Common myeloid progenitor, CD34-positive (primary cell): ENCODE data around the gene NUBPL.
"Not testable (repeated sequence)": the region's sequence is repeated elsewhere in the genome, so short reads cannot be mapped to it uniquely, and the experiment has no call there.

Experiments
- CTCF ChIA-PET: fragments of 350-600 bp; sonication (Branson Sonifier 250); formaldehyde crosslinking; loops from one replicate; lab custom pipeline; 2021; ENCODE audit warnings: antibody characterized with exemption; lab: Charles Lee
- POLR2A ChIA-PET: fragments of 350-600 bp; sonication (Branson Sonifier 250); formaldehyde crosslinking; loops from one replicate; lab custom pipeline; 2021; ENCODE audit warnings: antibody characterized with exemption; lab: Charles Lee
- DNase-seq, 3 donors: peaks; one replicate each; pipeline versions ENCODE4 v3.0.0 to v3.0.0-alpha.2; 2013
- H3K27ac ChIP-seq, 2 experiments: 1 replicate in 1 of 2; 2 replicates in 1 of 2; pipeline ENCODE4 v1.7.0; 2013; ENCODE audit warnings: inconsistent platforms in 2 of 2, low read length in 2 of 2, mild to moderate bottlenecking in 2 of 2, low read depth in 1 of 2, moderate library complexity in 1 of 2; ENCODE audit not compliant: severe bottlenecking in 2 of 2, insufficient read depth in 1 of 2, poor library complexity in 1 of 2
- H3K27me3 ChIP-seq, 5 experiments: replicated peaks in 2 of 5; 1 replicate in 3 of 5; 2 replicates in 2 of 5; pipeline versions ENCODE4 v1.6.1 to v1.7.0; 2013; ENCODE audit warnings: low read length in 4 of 5, mild to moderate bottlenecking in 2 of 5, moderate library complexity in 2 of 5, inconsistent platforms in 1 of 5; ENCODE audit not compliant: insufficient read depth in 5 of 5, control insufficient read depth in 4 of 5
- H3K36me3 ChIP-seq, 4 experiments: 1 replicate in 2 of 4; 2 replicates in 2 of 4; pipeline versions ENCODE4 v1.6.1 to v1.7.0; 2013; ENCODE audit warnings: low read length in 3 of 4, control low read depth in 1 of 4, mild to moderate bottlenecking in 1 of 4; ENCODE audit not compliant: control insufficient read depth in 4 of 4, insufficient read depth in 4 of 4
- H3K4me1 ChIP-seq, 4 experiments: 1 replicate in 3 of 4; 2 replicates in 1 of 4; pipeline versions ENCODE4 v1.6.1 to v1.7.1; 2013; ENCODE audit warnings: low read length in 3 of 4, mild to moderate bottlenecking in 3 of 4, control low read depth in 1 of 4, inconsistent platforms in 1 of 4, moderate library complexity in 1 of 4; ENCODE audit not compliant: control insufficient read depth in 4 of 4, insufficient read depth in 4 of 4; ENCODE audit errors: control extremely low read depth in 1 of 4
- H3K4me3 ChIP-seq, 7 experiments: 1 replicate in 4 of 7; 2 replicates in 3 of 7; pipeline versions ENCODE4 v1.5.1 to v1.7.0; 2013; ENCODE audit warnings: mild to moderate bottlenecking in 7 of 7, low read length in 6 of 7, moderate library complexity in 6 of 7, inconsistent platforms in 2 of 7, low read depth in 2 of 7, control low read depth in 1 of 7; ENCODE audit not compliant: insufficient read depth in 4 of 7, control insufficient read depth in 1 of 7; ENCODE audit errors: extremely low read depth in 1 of 7
- H3K9me3 ChIP-seq, 5 experiments: 1 replicate in 4 of 5; 2 replicates in 1 of 5; pipeline versions ENCODE4 v1.6.1 to v1.7.1; 2013; ENCODE audit warnings: low read length in 4 of 5, mild to moderate bottlenecking in 2 of 5, inconsistent platforms in 1 of 5, low read depth in 1 of 5, moderate library complexity in 1 of 5; ENCODE audit not compliant: control insufficient read depth in 4 of 5, insufficient read depth in 2 of 5; ENCODE audit errors: control extremely low read depth in 1 of 5
- WGBS: methylation state at CpG from one replicate; pipeline ENCODE4 v1.1.5; 2013; ENCODE audit not compliant: insufficient coverage; 5-methylcytosine and 5-hydroxymethylcytosine counted together

NUBPL gene

DNA sequence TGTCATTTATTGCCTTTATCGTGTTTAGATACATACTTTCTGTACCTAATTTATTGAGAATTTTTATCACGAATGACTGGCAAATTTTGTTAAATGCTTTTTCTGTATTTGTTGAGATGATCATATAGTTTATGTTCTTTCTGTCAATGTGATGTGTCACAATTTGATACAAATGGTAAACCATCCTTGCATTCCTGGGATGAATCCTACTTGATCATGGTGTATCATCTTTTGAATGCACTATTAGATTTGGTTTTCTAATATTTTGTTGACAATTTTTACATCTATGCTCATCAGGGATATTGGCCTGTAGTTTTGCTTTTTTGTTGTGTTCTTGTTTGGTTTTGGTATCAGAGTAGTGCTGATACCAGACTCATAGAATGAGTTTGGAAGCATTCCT is 185.1 kb downstream of the NUBPL start:
- POLR2A ChIA-PET: no interaction called here
- peaks cover 5 to 34% (median 14%) of the 10 kb centered on the region in 5 experiments for H3K9me3 ChIP-seq
- no peaks in the 10 kb centered on the region for H3K27me3 ChIP-seq
- no peaks in the 10 kb centered on the region for H3K36me3 ChIP-seq
- CTCF ChIA-PET: no interaction called here
- peak in 1 of 3 donors; percentile 5 for DNase-seq
- no CpG with 5 or more reads among the region's 2 CpGs for WGBS
- no peaks in the 10 kb centered on the region for H3K4me1 ChIP-seq
- no peak overlapping the region for H3K4me3 ChIP-seq
- no peak overlapping the region for H3K27ac ChIP-seq

DNA sequence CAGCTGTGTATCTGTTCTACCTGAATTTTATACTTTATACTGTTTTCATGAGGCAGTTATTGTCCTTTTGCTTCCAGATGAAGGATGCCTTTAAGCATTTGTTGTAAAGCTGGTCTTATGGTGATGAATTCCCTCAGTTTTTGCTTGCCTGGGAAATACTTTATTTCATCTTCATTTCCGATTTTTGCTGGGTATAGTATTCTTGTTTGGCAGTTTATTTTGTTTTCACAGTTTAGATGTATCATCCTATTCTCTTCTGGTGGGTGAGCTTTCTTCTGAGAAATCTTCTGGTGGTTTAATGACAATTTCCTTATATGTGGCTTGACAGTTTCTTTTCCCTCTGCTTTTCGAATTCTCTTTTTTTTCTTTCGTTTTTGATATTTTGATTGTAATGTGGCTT is 188.1 kb downstream of the NUBPL start:
- WGBS: no CpG with 5 or more reads among the region's 3 CpGs
- peaks cover 5 to 45% (median 14%) of the 10 kb centered on the region in 5 experiments for H3K9me3 ChIP-seq
- H3K27me3 ChIP-seq: no peaks in the 10 kb centered on the region
- H3K4me3 ChIP-seq: no peak overlapping the region
- H3K36me3 ChIP-seq: peaks cover 0 to 5% (median 0%) of the 10 kb centered on the region in 4 experiments
- DNase-seq: peak in 1 of 3 donors; percentile 1
- ChIA-PET CTCF (no interaction called here), POLR2A (interaction anchor here (0.7 kb wide), 1 partner anchor 46 kb away, joined by 3 read pairs; no protein-coding TSS in a partner anchor)
- H3K27ac ChIP-seq: no peak overlapping the region
- H3K4me1 ChIP-seq: no peaks in the 10 kb centered on the region

DNA sequence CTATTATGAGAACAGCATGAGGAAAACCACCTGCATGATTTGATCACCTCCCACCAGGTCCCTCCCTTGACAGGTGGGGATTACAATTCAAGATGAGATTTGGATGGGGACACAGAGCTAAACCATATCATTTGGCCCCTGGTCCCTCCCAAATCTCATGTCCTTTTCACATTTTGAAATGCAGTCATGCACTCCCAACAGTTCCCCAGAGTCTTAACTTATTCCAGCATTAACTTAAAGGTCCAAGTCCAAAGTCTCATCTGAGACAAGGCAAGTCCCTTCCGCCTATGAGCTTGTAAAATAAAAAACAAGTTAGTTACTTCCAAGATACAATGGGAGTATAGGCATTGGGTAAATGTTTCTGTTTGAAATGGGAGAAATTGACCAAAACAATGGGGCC is 189.8 kb downstream of the NUBPL start:
- DNase-seq, POLR2A ChIA-PET, H3K36me3 ChIP-seq, H3K27ac ChIP-seq, H3K4me1 ChIP-seq, H3K4me3 ChIP-seq, H3K27me3 ChIP-seq: not testable (repeated sequence)
- H3K9me3 ChIP-seq: peaks cover 4 to 38% (median 10%) of the 10 kb centered on the region in 5 experiments
- CTCF ChIA-PET: interaction anchor here (1.1 kb wide), 1 partner anchor 21 kb away, joined by 3 read pairs; no protein-coding TSS in a partner anchor
- 100% methylated on average over 1 of the region's 1 CpG for WGBS

DNA sequence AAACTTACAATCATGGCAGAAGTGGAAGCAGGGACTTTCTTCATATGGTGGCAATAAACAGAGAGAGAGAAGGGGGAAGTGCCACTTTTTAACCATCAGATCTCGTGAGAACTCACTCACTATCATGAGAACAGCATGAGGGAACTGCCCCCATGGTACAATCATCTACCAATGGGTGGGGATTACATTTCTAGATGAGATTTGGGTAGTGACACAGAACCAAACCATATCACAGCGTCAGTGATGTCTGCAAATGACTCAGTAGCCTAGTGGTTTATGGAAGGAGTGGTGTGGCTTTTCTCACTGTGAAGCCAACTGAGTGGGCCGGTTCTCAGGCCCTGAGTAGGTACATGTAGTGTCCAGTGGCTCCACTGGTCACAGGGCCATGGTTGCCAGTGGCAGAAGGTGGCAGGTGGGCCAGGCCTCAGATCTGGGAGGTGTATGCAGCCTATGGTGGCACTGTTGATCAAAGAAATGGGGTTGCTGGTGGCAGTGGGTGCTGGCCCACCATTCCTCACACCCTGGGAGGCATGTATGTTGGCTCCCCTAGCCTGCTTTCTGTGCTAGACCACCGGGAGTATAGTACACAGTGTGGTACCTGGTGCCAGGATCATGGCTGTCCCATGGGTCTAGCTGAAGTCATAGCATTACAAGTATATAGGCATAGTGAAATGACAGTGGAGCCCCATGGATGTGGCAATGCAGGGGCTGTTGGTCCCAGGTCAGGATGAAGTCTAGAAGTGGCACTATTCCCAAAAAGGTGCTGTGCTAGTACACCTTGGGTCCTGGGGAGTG is 191.9 kb downstream of the NUBPL start:
- POLR2A ChIA-PET: no interaction called here
- Histone ChIP-seq H3K27me3 (no peaks in the 10 kb centered on the region), H3K4me3 (no peak overlapping the region), H3K36me3 (peaks cover 0 to 5% (median 0%) of the 10 kb centered on the region in 4 experiments), H3K9me3 (peaks cover 0 to 28% (median 8%) of the 10 kb centered on the region in 5 experiments), H3K27ac (no peak overlapping the region), H3K4me1 (no peaks in the 10 kb centered on the region)
- DNase-seq: no peak
- CTCF ChIA-PET: no interaction called here
- 100% methylated on average over 1 of the region's 4 CpGs for WGBS

DNA sequence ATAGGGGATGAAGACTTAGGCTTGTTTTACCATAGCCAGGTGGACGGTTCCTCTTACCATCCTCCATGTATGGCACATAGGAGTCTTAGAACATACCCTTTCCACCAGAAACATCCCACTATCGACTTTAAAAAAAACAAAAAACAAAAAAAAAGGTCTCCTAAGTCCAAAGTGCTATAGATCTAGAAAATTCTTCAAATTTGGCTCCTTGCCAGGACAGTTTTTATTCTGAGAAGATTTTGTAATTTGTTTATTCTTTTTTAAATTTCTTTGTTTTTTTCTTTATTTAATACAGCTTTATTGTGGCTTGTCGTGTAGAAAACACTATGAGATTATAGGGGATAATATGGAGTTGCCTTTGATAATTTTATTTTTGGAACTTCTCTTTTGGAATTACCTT is 197.7 kb downstream of the NUBPL start:
- Histone ChIP-seq H3K9me3 (no peaks in the 10 kb centered on the region), H3K27me3 (no peaks in the 10 kb centered on the region), H3K4me1 (no peaks in the 10 kb centered on the region), H3K36me3 (no peaks in the 10 kb centered on the region), H3K4me3 (no peak overlapping the region), H3K27ac (no peak overlapping the region)
- POLR2A ChIA-PET: no interaction called here
- 85% methylated on average over 2 of the region's 3 CpGs for WGBS
- peak in 1 of 3 donors; percentile 1 for DNase-seq
- CTCF ChIA-PET: no interaction called here

DNA sequence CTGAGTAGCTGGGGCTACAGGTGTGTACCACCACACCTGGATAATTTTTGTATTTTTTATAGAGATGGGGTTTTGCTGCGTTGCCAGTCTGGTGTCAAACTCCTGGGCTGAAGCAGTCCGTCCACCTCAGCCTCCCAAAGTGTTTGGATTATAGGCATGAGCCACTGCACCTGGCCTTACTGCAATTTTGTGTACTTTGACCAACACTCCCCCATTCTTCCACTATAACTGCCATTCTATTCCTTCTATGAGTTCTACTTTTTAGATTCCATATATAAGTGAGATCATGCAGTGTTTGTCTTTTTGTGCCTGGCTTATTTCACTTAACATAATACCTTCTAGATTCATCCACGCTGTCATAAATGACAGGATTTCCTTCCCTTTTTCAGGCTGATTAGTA is 199.1 kb downstream of the NUBPL start:
- 50% methylated on average over 2 of the region's 3 CpGs for WGBS
- Histone ChIP-seq H3K36me3 (no peaks in the 10 kb centered on the region), H3K9me3 (no peaks in the 10 kb centered on the region), H3K4me1 (no peaks in the 10 kb centered on the region), H3K27me3 (no peaks in the 10 kb centered on the region), H3K27ac (no peak overlapping the region), H3K4me3 (no peak overlapping the region)
- POLR2A ChIA-PET: no interaction called here
- CTCF ChIA-PET: interaction anchor here (0.7 kb wide), 1 partner anchor 1326 kb away, joined by 3 read pairs; no protein-coding TSS in a partner anchor
- DNase-seq: no peak

DNA sequence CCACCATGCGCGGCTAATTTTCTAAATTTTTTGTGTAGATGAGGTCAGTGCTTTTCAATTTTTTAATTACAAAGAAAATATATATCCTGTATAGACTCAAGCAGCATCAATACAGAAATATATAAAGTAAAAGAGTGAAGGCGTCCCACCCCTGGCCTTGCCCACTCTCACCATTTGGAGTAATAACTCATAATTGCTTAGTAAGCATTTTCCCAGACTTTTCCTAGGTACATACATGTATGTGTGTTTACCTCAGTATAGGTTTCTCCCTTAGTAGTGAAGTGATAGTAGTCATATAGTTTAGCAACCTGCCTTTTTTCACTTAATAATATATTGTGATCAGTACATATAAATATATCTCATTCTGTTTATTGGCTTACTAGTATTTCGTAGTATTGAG is 200.1 kb downstream of the NUBPL start:
- POLR2A ChIA-PET: no interaction called here
- no CpG with 5 or more reads among the region's 4 CpGs for WGBS
- CTCF ChIA-PET: no interaction called here

More for the DNA sequence above, 200.1 kb downstream of the NUBPL start:
- H3K4me1 ChIP-seq: no peaks in the 10 kb centered on the region
- H3K9me3 ChIP-seq: no peaks in the 10 kb centered on the region
- no peak for DNase-seq
- no peak overlapping the region for H3K27ac ChIP-seq
- no peaks in the 10 kb centered on the region for H3K27me3 ChIP-seq
- H3K4me3 ChIP-seq: no peak overlapping the region
- no peaks in the 10 kb centered on the region for H3K36me3 ChIP-seq
